ENCODE data around the gene PDXK. TPM values are rescaled to one million over a fixed set of nuclear protein-coding genes. Genes with fewer than 3 reads are reported as not detected.
A peak's percentile ranks its signal among the peaks of the same experiment; 100 is the strongest.

Gene PDXK
- total and polyA plus RNA-seq, 9 of the 15 experiments (the other 6 are each of a cell fraction or from before 2014, with no cell fraction given), result 5.6 to 162 (median 76.5) TPM

GRCh38 chr21:43767984-43768867 is 49.3 kb downstream of the PDXK start (continued):
- no peak for TF ChIP-seq ATF2 (CRISPR knock-in tag; IDR thresholded peaks at IDR 0.05)
- TF ChIP-seq POU5F1 (IDR thresholded peaks at IDR 0.05; ENCODE audit: borderline replicate concordance, low read depth, low read length, partially characterized antibody), result no peak
- no peak; the same call in 1 of the 2 replicates for TF ChIP-seq NCOA1 (IDR thresholded peaks at IDR 0.05; ENCODE audit: low read depth)
- TF ChIP-seq KDM5B (IDR thresholded peaks at IDR 0.05; ENCODE audit: insufficient replicate concordance, low read depth, low read length), result no peak
- TF ChIP-seq LARP7 (IDR thresholded peaks at IDR 0.05), result no peak
- no peak for TF ChIP-seq ZBED1 (IDR thresholded peaks at IDR 0.05)
- no peak for TF ChIP-seq MCM5 (IDR thresholded peaks at IDR 0.05; ENCODE audit: low read depth)
- no peak for TF ChIP-seq HIVEP1 (CRISPR knock-in tag; IDR thresholded peaks at IDR 0.05)
- TF ChIP-seq RBM22 (IDR thresholded peaks at IDR 0.05; ENCODE audit: low read depth, low read length, poor library complexity, severe bottlenecking), result no peak
- TF ChIP-seq NFYB (IDR thresholded peaks at IDR 0.05; ENCODE audit: extremely low read depth, insufficient read length), result no peak
- no peak for TF ChIP-seq POLR2B (IDR thresholded peaks at IDR 0.05; ENCODE audit: low read depth, partially characterized antibody)
- TF ChIP-seq MCM2 (IDR thresholded peaks at IDR 0.05; ENCODE audit: low read depth), result no peak
- TF ChIP-seq ZNF224 (CRISPR knock-in tag; IDR thresholded peaks at IDR 0.05), result no peak
- no peak for TF ChIP-seq PCBP1 (IDR thresholded peaks at IDR 0.05; ENCODE audit: low read depth, low read length, poor library complexity, severe bottlenecking)
- TF ChIP-seq NFE2L1 (tag; IDR thresholded peaks at IDR 0.05; ENCODE audit: borderline replicate concordance, low read depth), result peak; percentile 93
- TF ChIP-seq ZNF384 (IDR thresholded peaks at IDR 0.05; ENCODE audit: low read depth, low read length), result no peak
- 0 out of 2 replicates have a peak, but pooled peaks have one; percentile 27 for TF ChIP-seq ELF2 (CRISPR knock-in tag; IDR thresholded peaks at IDR 0.05)
- TF ChIP-seq ELF4 (CRISPR knock-in tag; IDR thresholded peaks at IDR 0.05), result peak; percentile 17; the same call in 1 of the 2 replicates
- TF ChIP-seq POLR2H (tag; IDR thresholded peaks at IDR 0.05; ENCODE audit: low read depth), result 0 out of 2 replicates have a peak, but pooled peaks have one; percentile 36
- no peak; the same call in 1 of the 2 replicates for TF ChIP-seq ZZZ3 (IDR thresholded peaks at IDR 0.05)
- TF ChIP-seq FIP1L1 (IDR thresholded peaks at IDR 0.05; ENCODE audit: low read depth, low read length, poor library complexity, severe bottlenecking), result peak; percentile 17
- TF ChIP-seq TBP (optimal IDR thresholded peaks at IDR 0.05; ENCODE audit: low read depth, low read length), result no peak
- no peak for TF ChIP-seq PTTG1 (tag; IDR thresholded peaks at IDR 0.05; ENCODE audit: low read depth)
- TF ChIP-seq PHB2 (IDR thresholded peaks at IDR 0.05; ENCODE audit: low read depth), result no peak
- no peak for TF ChIP-seq RFX1 (IDR thresholded peaks at IDR 0.05)
- no peak for TF ChIP-seq MTF1 (CRISPR knock-in tag; IDR thresholded peaks at IDR 0.05; ENCODE audit: borderline replicate concordance)
- TF ChIP-seq ZNF766 (CRISPR knock-in tag; conservative IDR thresholded peaks at IDR 0.05), result peak; percentile 87
- no peak for TF ChIP-seq SLC30A9 (CRISPR knock-in tag; IDR thresholded peaks at IDR 0.05)
- TF ChIP-seq, protein P1, sequence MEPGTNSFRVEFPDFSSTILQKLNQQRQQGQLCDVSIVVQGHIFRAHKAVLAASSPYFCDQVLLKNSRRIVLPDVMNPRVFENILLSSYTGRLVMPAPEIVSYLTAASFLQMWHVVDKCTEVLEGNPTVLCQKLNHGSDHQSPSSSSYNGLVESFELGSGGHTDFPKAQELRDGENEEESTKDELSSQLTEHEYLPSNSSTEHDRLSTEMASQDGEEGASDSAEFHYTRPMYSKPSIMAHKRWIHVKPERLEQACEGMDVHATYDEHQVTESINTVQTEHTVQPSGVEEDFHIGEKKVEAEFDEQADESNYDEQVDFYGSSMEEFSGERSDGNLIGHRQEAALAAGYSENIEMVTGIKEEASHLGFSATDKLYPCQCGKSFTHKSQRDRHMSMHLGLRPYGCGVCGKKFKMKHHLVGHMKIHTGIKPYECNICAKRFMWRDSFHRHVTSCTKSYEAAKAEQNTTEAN (CRISPR knock-in tag; IDR thresholded peaks at IDR 0.05), result no peak

Data from K562 (cell line).